ENCODE measurements around the gene NUP107.
"Not testable (repeated sequence)": the region's sequence is repeated elsewhere in the genome, so short reads cannot be mapped to it uniquely, and the experiment has no call there.

The NUP107 gene
- 37.0 to 150 (median 83.5) reads per million in 9 experiments for total RNA-seq

DNA sequence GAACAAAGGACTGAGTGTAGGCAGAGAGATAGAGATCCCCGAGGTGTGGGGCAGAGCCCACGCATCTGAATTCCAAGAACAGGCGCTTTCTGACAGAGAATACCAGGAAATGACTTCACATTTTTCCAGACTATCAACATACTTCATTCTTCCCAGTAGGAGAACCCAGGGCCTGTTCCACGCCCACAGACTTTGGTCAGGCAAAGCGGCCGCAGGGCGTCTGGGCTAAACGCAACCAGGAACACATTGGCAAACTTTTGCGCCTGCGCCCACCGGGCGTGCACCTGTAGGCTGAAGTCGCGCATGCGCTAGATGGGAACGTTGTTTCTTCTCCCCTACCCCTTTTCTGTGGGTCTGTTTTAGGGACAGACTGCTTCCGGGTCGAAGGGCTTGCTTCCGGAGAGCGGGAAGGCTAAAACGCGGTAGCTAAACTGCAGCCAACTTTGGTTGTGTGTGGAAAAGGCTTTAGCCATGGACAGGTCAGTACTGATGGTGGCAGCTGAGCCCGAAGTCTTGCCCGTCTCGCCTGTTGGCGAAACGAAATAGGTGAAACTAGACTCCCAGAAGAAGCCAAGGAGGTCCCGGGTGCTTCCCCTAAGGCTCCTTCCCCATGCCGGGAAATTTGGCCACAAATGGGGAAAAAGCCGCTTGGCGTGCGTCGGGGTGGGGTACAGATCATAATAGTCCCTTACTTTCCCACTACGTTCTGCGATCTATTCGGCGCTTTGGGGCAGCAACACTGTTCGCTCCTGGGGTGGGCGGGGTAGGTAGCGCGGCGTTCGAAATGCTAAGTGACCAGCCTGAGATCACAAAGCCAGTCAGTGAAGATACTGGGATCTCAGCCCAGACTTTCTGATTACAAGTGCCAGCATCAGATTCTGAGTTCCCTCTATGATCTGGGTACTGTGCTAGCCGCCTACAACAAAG is at the start of gene NUP107:
NUP107 (plus strand) TSS at position 384 of the 927 bp plus-strand sequence; CDS start at position 472, 88 bp downstream.
- ATAC-seq (replicated peaks) (peak; percentile 96), DNase-seq (peak; percentile 95 to 96 (median 96))
- Mint-ChIP-seq H3K36me3 (ENCODE audit: insufficient read depth) (peaks cover 37% of the 10 kb centered on the region), H3K4me1 (ENCODE audit: low read depth in 2 of 2) (peaks cover 14 to 19% of the 10 kb centered on the region in 2 donors), H3K9me3 (no peaks in the 10 kb centered on the region), H3K27ac (peak within 1 kb of the TSS; percentile 94 to 97), H3K4me3 (peak within 1 kb of the TSS; percentile 95 to 96), H3K27me3 (no peaks in the 10 kb centered on the region)

DNA sequence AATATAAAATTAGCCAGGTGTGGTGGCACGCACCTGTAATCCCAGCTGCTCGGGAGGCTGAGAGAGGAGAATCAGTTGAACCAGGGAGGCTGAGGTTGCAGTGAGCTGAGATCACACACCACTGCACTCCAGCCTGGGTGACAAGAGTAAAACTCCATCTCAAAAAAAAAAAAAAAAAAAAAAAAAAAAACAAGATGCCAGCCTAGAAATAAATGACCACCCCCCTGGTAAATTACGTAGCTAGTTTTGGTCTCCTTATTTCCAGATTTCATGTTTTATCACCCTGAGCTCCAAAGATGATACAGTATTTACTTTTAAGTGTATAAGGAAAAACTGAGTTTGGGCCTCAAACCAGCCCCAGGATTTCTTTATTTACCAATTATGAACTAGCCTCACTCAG is 49.3 kb upstream of the NUP107 start:
- not testable (repeated sequence) for H3K27me3 Mint-ChIP-seq; DNase-seq; ATAC-seq (replicated peaks); H3K9me3 Mint-ChIP-seq
- peak overlapping the region; percentile 58 to 60 for H3K4me3 Mint-ChIP-seq
- peaks cover 57% of the 10 kb centered on the region for H3K36me3 Mint-ChIP-seq (ENCODE audit: insufficient read depth)
- H3K4me1 Mint-ChIP-seq (ENCODE audit: low read depth in 2 of 2), result peaks cover 60 to 80% of the 10 kb centered on the region in 2 donors
- H3K27ac Mint-ChIP-seq, result peak overlapping the region; percentile 53 to 86

DNA sequence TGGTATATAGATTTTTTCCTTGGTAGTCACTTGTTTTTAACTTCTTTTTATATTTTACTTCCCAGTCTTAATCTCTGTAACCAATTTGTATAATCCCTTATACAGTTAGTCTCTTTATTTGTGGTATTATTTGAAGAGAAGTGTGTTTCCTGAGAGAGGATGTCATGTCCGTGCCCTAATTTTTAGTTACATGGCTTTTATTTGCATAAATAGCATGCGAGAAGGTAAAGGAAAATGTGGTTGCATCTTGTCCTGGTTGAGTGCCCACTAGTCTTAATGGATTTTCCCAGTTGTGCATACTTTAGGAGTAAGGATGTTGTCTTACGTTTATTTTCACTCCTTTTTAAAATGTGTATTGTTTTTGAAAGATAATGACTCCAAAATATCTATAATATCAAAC is 48.6 kb upstream of the NUP107 start:
- peak overlapping the region; percentile 53 to 86 for H3K27ac Mint-ChIP-seq
- H3K36me3 Mint-ChIP-seq (ENCODE audit: insufficient read depth), result peaks cover 61% of the 10 kb centered on the region
- ATAC-seq (replicated peaks) (no peak), DNase-seq (no peak)
- H3K4me3 Mint-ChIP-seq, result peak overlapping the region; percentile 58 to 60
- H3K9me3 Mint-ChIP-seq, result no peaks in the 10 kb centered on the region
- H3K27me3 Mint-ChIP-seq, result no peaks in the 10 kb centered on the region
- peaks cover 60 to 80% of the 10 kb centered on the region in 2 donors for H3K4me1 Mint-ChIP-seq (ENCODE audit: low read depth in 2 of 2)

DNA sequence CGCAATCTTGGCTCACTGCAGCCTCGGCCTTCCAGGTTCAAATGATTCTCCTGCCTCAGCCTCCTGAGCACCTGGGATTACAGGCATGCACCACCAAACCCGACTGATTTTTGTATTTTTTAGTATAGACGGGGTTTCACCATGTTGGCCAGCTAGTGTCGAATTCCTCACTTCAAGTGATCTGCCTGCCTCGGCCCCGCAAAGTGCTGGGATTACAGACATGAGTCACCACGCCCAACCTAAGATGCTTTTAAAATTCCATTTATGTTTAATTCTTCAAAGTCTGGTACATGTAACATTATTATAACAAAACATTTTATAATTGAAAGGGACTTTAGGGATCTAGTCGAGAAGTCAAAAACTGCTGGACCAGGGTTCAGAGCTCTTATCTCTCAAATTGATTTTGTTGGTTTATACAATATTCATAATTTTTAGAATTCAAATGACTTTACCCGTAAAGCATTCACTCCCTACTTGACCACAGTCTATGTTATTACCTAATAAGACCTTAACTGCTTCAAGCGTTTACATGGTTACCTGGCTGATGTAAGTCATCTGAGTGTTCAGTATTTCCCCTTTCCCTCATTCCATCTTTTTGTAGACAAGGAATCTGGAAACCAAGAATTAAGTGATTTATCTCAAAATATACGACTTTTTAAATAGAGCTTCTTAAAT is 47.9 kb upstream of the NUP107 start:
- H3K4me3 Mint-ChIP-seq, result peak overlapping the region; percentile 73 to 74

DNA sequence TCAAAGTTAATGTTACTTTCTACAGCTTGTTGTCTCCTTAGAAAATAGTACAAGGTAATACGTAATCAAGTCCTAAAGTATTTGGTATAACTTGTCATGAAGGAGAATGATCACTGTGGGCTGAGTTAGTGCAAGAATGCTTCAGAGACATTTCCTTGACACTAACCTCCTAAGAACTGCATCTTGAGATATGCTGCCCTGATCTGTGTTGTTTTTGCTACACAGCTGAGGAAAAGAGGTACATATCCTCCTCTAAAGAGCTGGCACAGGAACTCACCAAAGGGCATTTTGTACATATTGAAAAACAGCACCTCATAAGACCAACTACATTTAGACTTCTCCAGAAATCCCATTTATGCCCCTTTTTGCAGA is 47.4 kb upstream of the NUP107 start:
- H3K9me3 Mint-ChIP-seq, result no peaks in the 10 kb centered on the region
- H3K27ac Mint-ChIP-seq, result peak overlapping the region; percentile 90 to 91
- H3K4me3 Mint-ChIP-seq, result peak overlapping the region; percentile 73 to 74
- peak; percentile 14 for ATAC-seq (replicated peaks)
- no peak for DNase-seq
- H3K4me1 Mint-ChIP-seq (ENCODE audit: low read depth in 2 of 2), result peaks cover 53 to 74% of the 10 kb centered on the region in 2 donors
- H3K36me3 Mint-ChIP-seq (ENCODE audit: insufficient read depth), result peaks cover 60% of the 10 kb centered on the region
- H3K27me3 Mint-ChIP-seq, result no peaks in the 10 kb centered on the region

More for the DNA sequence above, 47.9 kb upstream of the NUP107 start:
- Mint-ChIP-seq H3K9me3 (no peaks in the 10 kb centered on the region), H3K27me3 (no peaks in the 10 kb centered on the region), H3K27ac (peak overlapping the region; percentile 90 to 91), H3K4me1 (ENCODE audit: low read depth in 2 of 2) (peaks cover 53 to 75% of the 10 kb centered on the region in 2 donors), H3K36me3 (ENCODE audit: insufficient read depth) (peaks cover 60% of the 10 kb centered on the region)
- no peak for ATAC-seq (replicated peaks)
- no peak for DNase-seq

DNA sequence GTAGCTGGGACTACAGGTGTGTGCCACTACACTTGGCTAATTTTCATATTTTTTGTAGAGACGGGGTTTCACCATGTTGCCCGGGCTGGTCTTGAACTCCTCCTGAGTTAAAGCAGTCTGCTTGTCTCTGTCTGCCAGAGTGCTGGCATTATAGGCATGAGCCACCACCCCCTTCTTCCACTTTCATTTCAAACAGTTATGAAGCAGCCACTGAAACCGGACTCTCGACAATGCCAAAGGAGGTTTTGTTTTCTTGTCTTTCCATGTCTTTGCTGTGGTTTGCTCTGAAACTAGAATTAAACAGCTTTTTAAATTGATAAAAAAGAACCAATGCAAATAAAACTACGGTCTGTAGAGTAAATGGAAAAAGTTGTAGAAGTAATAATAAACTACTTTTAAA is 45.6 kb upstream of the NUP107 start:
- peak; percentile 17 to 26 (median 25) for DNase-seq
- peak overlapping the region; percentile 73 to 74 for H3K4me3 Mint-ChIP-seq

DNA sequence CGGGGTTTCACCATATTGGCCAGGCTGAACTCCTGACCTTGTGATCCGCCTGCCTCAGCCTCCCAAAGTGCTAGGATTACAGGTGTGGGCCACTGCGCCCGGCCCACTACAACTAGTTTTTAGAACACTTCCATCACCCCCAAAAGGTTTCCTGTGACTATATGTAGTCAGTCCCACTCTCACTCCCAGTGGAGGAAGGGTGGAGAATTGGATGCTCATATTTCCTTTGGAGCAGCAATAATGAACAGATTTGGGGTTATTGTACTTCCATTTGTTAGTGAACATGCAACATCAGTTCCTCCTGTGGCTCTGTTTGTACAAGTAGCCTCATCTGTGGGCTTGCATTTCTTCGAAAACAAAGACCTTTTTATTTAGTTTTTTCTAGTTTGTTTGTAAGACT is 40.3 kb upstream of the NUP107 start:
- H3K27me3 Mint-ChIP-seq, result no peaks in the 10 kb centered on the region
- H3K27ac Mint-ChIP-seq, result peak overlapping the region; percentile 71 to 81
- no peak for ATAC-seq (replicated peaks)
- DNase-seq, result no peak
- peaks cover 77% of the 10 kb centered on the region for H3K36me3 Mint-ChIP-seq (ENCODE audit: insufficient read depth)
- peak overlapping the region; percentile 39 to 52 for H3K4me3 Mint-ChIP-seq
- H3K4me1 Mint-ChIP-seq (ENCODE audit: low read depth in 2 of 2), result peaks cover 42 to 75% of the 10 kb centered on the region in 2 donors
- no peaks in the 10 kb centered on the region for H3K9me3 Mint-ChIP-seq

More for the DNA sequence above, 45.6 kb upstream of the NUP107 start:
- peak; percentile 81 for ATAC-seq (replicated peaks)
- H3K27ac Mint-ChIP-seq, result peak overlapping the region; percentile 90 to 91
- H3K4me1 Mint-ChIP-seq (ENCODE audit: low read depth in 2 of 2), result peaks cover 54 to 74% of the 10 kb centered on the region in 2 donors
- H3K27me3 Mint-ChIP-seq, result no peaks in the 10 kb centered on the region
- no peaks in the 10 kb centered on the region for H3K9me3 Mint-ChIP-seq
- peaks cover 62% of the 10 kb centered on the region for H3K36me3 Mint-ChIP-seq (ENCODE audit: insufficient read depth)

DNA sequence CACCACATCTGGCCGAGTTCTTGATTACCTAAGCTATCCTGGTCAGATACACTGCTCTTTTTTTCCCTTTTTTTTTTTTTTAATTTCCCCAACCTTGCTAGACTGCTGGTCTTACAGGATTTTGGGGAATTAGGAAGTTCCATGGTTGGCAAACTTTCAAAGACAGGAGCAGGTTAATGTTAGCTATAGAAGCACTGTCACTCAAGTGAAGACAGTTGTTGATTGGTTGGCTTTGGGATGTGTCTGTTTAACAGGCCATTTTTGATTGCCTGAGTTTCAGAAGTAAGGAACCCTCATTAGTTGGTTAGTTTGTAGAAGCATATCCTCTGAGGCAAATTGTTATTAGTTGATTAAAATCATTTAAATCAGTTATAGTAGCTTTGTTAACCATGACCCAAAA is 39.3 kb upstream of the NUP107 start:
- Mint-ChIP-seq H3K9me3 (no peaks in the 10 kb centered on the region), H3K27me3 (no peaks in the 10 kb centered on the region), H3K4me1 (ENCODE audit: low read depth in 2 of 2) (peaks cover 35 to 69% of the 10 kb centered on the region in 2 donors), H3K27ac (peak overlapping the region; percentile 81 to 90), H3K36me3 (ENCODE audit: insufficient read depth) (peaks cover 83% of the 10 kb centered on the region), H3K4me3 (peak overlapping the region; percentile 25 to 33)
- DNase-seq (no peak), ATAC-seq (replicated peaks) (no peak)

DNA sequence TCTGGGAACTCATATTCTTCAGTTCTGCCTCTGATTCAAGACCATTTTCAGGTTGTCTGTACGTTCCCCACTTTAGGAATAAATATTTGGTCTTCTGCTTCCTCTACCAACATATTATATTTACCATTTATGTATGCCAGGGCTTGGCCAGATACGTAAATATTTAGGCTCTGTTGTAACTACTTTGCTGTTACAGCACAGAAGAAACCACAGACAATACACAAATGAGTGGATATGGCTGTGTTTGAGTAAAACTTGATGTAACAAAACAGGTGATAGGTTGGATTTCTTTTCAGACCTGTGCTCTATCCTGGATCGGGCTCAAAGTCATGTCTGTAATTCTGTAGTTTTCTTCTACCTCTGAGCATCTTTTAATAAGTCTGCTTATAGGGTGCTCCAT is 38.6 kb upstream of the NUP107 start:
- no peaks in the 10 kb centered on the region for H3K9me3 Mint-ChIP-seq
- peak; percentile 72 for ATAC-seq (replicated peaks)
- DNase-seq, result no peak
- H3K4me3 Mint-ChIP-seq, result peak overlapping the region; percentile 25 to 33
- peak overlapping the region; percentile 81 to 90 for H3K27ac Mint-ChIP-seq
- H3K27me3 Mint-ChIP-seq, result no peaks in the 10 kb centered on the region
- peaks cover 85% of the 10 kb centered on the region for H3K36me3 Mint-ChIP-seq (ENCODE audit: insufficient read depth)
- H3K4me1 Mint-ChIP-seq (ENCODE audit: low read depth in 2 of 2), result peaks cover 29 to 62% of the 10 kb centered on the region in 2 donors

DNA sequence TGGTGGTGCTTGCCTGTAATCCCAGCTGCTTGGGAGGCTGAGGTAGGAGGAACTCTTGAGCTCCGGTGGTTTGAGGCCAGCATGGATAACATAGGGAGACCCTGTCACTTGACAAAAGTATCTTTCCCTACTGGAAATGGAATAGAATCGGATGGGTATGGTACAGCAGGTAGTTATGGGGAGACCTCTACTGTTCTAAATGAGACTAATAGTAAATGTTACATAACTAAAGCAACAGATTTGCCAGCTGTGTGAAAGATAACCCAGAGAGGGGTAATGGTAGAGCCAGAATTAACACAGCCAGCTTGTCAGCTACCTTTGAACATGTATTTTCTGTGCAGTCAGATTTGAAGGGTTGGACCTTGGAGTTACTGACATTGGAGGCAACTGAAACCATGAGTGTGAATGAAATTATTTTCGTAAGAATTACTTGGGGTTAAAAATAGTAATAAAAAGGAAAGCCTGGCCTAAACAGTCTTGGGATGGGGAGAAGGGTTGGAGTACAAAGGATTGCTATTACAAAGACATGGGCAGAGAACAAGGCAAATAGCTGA is 21.7 kb upstream of the NUP107 start:
- ATAC-seq (replicated peaks), result no peak
- H3K27ac Mint-ChIP-seq, result peak overlapping the region; percentile 59 to 80
- H3K9me3 Mint-ChIP-seq, result no peaks in the 10 kb centered on the region
- H3K4me1 Mint-ChIP-seq (ENCODE audit: low read depth in 2 of 2), result peaks cover 13 to 19% of the 10 kb centered on the region in 2 donors
- DNase-seq, result no peak
- no peak overlapping the region for H3K4me3 Mint-ChIP-seq
- no peaks in the 10 kb centered on the region for H3K27me3 Mint-ChIP-seq
- peaks cover 34% of the 10 kb centered on the region for H3K36me3 Mint-ChIP-seq (ENCODE audit: insufficient read depth)

DNA sequence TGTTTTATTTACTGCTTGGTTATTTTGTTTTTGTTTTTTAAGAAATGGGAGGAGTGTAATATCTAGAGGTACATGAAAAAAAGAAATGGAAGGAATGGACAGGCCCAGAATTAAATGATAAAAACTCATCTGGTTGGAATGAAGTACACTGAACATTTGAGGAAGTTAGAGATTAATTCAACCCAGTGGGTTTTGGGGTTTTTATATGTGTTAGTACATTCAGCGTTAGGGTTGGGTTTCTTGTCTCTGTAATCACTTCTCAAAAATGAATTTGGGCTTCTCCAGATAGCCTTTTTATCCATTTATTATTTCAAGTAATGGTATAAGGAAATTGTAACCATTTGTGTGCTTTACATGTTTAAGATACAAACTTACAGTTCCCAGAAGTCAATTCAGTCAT is 19.5 kb upstream of the NUP107 start:
- H3K27ac Mint-ChIP-seq, result peak overlapping the region; percentile 57 to 87
- peaks cover 21% of the 10 kb centered on the region for H3K36me3 Mint-ChIP-seq (ENCODE audit: insufficient read depth)
- no peaks in the 10 kb centered on the region for H3K9me3 Mint-ChIP-seq
- H3K27me3 Mint-ChIP-seq, result no peaks in the 10 kb centered on the region
- ATAC-seq (replicated peaks), result no peak
- DNase-seq, result no peak
- H3K4me3 Mint-ChIP-seq, result peak overlapping the region in 1 of 2 donors; percentile 3
- peaks cover 15 to 27% of the 10 kb centered on the region in 2 donors for H3K4me1 Mint-ChIP-seq (ENCODE audit: low read depth in 2 of 2)

DNA sequence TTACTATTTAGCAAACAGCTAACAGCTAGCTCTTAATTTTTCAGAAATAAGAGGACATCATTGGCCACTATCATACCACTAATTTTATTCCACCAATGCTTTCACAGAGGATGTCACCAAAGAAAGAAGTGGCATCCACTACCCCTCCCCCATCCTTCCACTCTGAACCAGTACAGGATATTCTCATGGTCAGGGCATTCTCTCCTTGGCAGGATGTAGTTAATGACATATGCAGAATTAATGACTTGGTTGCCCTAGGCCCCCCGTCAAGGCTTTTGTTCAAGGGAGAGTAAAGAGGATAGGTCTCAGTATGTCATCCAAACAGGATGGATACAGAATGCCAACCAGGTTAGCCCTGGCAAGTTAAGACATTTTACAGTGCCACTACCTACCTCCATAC is 18.9 kb upstream of the NUP107 start:
- H3K36me3 Mint-ChIP-seq (ENCODE audit: insufficient read depth), result peaks cover 17% of the 10 kb centered on the region
- no peaks in the 10 kb centered on the region for H3K9me3 Mint-ChIP-seq
- H3K4me3 Mint-ChIP-seq, result no peak overlapping the region
- DNase-seq (no peak), ATAC-seq (replicated peaks) (no peak)
- H3K27me3 Mint-ChIP-seq, result no peaks in the 10 kb centered on the region
- peaks cover 15 to 27% of the 10 kb centered on the region in 2 donors for H3K4me1 Mint-ChIP-seq (ENCODE audit: low read depth in 2 of 2)
- peak overlapping the region in 1 of 2 donors; percentile 87 for H3K27ac Mint-ChIP-seq

DNA sequence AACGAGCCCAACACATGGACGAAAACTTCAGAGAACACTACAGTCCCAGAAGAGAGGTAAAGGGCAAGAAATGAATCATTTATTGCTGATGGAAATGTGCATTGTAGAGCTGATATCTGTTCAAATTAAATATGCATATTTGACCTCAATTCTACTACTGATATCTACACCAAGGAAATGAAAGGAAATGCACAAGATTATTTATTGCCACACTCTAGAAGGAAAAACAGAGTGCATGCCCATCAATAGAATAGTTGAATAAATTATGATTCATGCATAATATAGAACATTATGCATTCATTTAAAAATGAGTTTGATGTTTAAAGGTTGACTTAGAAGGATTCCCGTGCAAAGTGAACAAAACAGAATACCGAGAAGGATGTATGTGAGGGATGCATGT is 15.6 kb upstream of the NUP107 start:
- H3K4me1 Mint-ChIP-seq (ENCODE audit: low read depth in 2 of 2), result peaks cover 25 to 45% of the 10 kb centered on the region in 2 donors
- DNase-seq (no peak), ATAC-seq (replicated peaks) (no peak)
- no peaks in the 10 kb centered on the region for H3K9me3 Mint-ChIP-seq
- no peaks in the 10 kb centered on the region for H3K27me3 Mint-ChIP-seq
- H3K36me3 Mint-ChIP-seq (ENCODE audit: insufficient read depth), result peaks cover 3% of the 10 kb centered on the region
- peak overlapping the region in 1 of 2 donors; percentile 28 for H3K27ac Mint-ChIP-seq
- H3K4me3 Mint-ChIP-seq, result no peak overlapping the region

All from effector memory CD8-positive, alpha-beta T cell (primary cell).